ENCODE data around the gene RNFT2. TPM values are rescaled to one million over a fixed set of nuclear protein-coding genes. Genes with fewer than 3 reads are reported as not detected.
"Not testable (repeated sequence)": the region's sequence is repeated elsewhere in the genome, so short reads cannot be mapped to it uniquely, and the experiment has no call there.

RNFT2 gene
- total and polyA plus RNA-seq, 7 donors: 0.04 to 0.64 (median 0.36) TPM

GRCh38 chr12:116813271-116814041 lies 75.3 kb downstream of the RNFT2 start:
- H3K4me1 ChIP-seq: peaks cover 5% of the 10 kb centered on the region
- no peak for TF ChIP-seq CTCF (IDR thresholded peaks at IDR 0.05)
- H3K9me3 ChIP-seq: no peaks in the 10 kb centered on the region
- intact Hi-C loops (cut with DNase I): no loop called here
- no peak for DNase-seq
- no peak overlapping the region for H3K4me3 ChIP-seq
- WGBS, 3 donors: 86 to 91% (median 90%) methylated on average over 7 of the region's 7 CpGs
- no peaks in the 10 kb centered on the region for H3K36me3 ChIP-seq (ENCODE audit: insufficient read depth in 1 of 2, low read depth in 1 of 2)
- H3K27ac ChIP-seq: no peak overlapping the region
- ATAC-seq: no peak
- H3K27me3 ChIP-seq (ENCODE audit: insufficient read depth in 3 of 3, low read length in 2 of 3): no peaks in the 10 kb centered on the region

DNA sequence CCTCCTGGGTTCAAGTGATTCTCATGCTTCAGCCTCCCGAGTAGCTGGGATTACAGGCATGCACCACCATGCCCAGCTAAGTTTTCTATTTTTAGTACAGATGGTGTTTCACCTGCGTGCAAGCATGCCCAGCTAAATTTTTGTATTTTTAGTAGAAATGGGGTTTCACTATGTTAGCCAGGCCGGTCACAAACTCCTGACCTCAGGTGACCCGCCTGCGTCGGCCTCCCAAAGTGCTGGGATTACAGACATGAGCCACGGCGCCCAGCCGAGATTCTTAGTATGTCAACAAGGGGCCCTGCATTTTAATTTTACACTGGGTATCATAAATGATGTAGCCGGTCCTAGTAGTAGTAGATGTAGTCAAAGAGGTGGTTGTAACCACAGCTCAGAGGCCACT lies 76.7 kb downstream of the RNFT2 start:
- not testable (repeated sequence) for H3K27me3 ChIP-seq (ENCODE audit: insufficient read depth in 3 of 3, low read length in 2 of 3); ATAC-seq
- intact Hi-C loops (cut with DNase I): loop anchor here (5.0 kb wide), 2 partner anchors 77 to 862 kb away; partner anchors contain the start of genes RNFT2 (in 1 of the 2) and SPRING1 (in 1 of the 2)

GRCh38 chr12:116818341-116818856 lies 80.3 kb downstream of the RNFT2 start:
- ATAC-seq (peak in 2 of 4 donors; percentile 1 to 20), DNase-seq (no peak)
- no peaks in the 10 kb centered on the region for H3K9me3 ChIP-seq
- peaks cover 10% of the 10 kb centered on the region for H3K4me1 ChIP-seq
- H3K4me3 ChIP-seq: peak overlapping the region; percentile 83
- no peaks in the 10 kb centered on the region for H3K36me3 ChIP-seq (ENCODE audit: insufficient read depth in 1 of 2, low read depth in 1 of 2)
- TF ChIP-seq CTCF (IDR thresholded peaks at IDR 0.05): no peak
- H3K27ac ChIP-seq: peak overlapping the region; percentile 94
- H3K27me3 ChIP-seq (ENCODE audit: insufficient read depth in 3 of 3, low read length in 2 of 3): no peaks in the 10 kb centered on the region
- intact Hi-C loops (cut with DNase I): loop anchor here (5.0 kb wide), 2 partner anchors 81 to 866 kb away; partner anchors contain the start of genes RNFT2 (in 1 of the 2) and SPRING1 (in 1 of the 2)
- 21 to 32% (median 25%) methylated on average over 11 of the region's 11 CpGs for WGBS, 3 donors

More for the DNA sequence above, 76.7 kb downstream of the RNFT2 start:
- not testable (repeated sequence) for DNase-seq; H3K4me3 ChIP-seq; H3K9me3 ChIP-seq; H3K36me3 ChIP-seq (ENCODE audit: insufficient read depth in 1 of 2, low read depth in 1 of 2); H3K27ac ChIP-seq; H3K4me1 ChIP-seq
- WGBS, 3 donors: 80 to 84% (median 80%) methylated on average over 10 of the region's 10 CpGs

GRCh38 chr12:116818948-116819832 lies 81.1 kb downstream of the RNFT2 start:
- no peaks in the 10 kb centered on the region for H3K9me3 ChIP-seq
- peak overlapping the region; percentile 94 for H3K27ac ChIP-seq
- peaks cover 10% of the 10 kb centered on the region for H3K4me1 ChIP-seq
- WGBS, 3 donors: 1% methylated on average over 48 to 70 of the region's 70 CpGs
- peak; percentile 92 to 97 for DNase-seq
- peak overlapping the region; percentile 83 for H3K4me3 ChIP-seq
- no peak for TF ChIP-seq CTCF (IDR thresholded peaks at IDR 0.05)
- intact Hi-C loops (cut with DNase I): loop anchor here (5.0 kb wide), 2 partner anchors 82 to 867 kb away; partner anchors contain the start of genes RNFT2 (in 1 of the 2) and SPRING1 (in 1 of the 2)
- no peaks in the 10 kb centered on the region for H3K27me3 ChIP-seq (ENCODE audit: insufficient read depth in 3 of 3, low read length in 2 of 3)
- no peaks in the 10 kb centered on the region for H3K36me3 ChIP-seq (ENCODE audit: insufficient read depth in 1 of 2, low read depth in 1 of 2)
- ATAC-seq: peak; percentile 98 to 99 (median 99)
